Esophagus (tissue), 2 donors: ENCODE data around the gene IFRD2. TPM values are rescaled to one million over a fixed set of nuclear protein-coding genes. Genes with fewer than 3 reads are reported as not detected.
"Not testable (repeated sequence)": the region's sequence is repeated elsewhere in the genome, so short reads cannot be mapped to it uniquely, and the experiment has no call there.

Source experiments
- H3K27ac ChIP-seq, 2 donors: one replicate each; pipeline ENCODE4 v1.5.1; 2013; ENCODE audit warnings: low read depth in 2 of 2, mild to moderate bottlenecking in 2 of 2, inconsistent platforms in 1 of 2, low read length in 1 of 2, moderate library complexity in 1 of 2
- H3K27me3 ChIP-seq, 2 donors: one replicate each; pipeline ENCODE4 v1.6.1; 2013; ENCODE audit warnings: low read length in 2 of 2, control low read depth in 1 of 2, mild to moderate bottlenecking in 1 of 2; ENCODE audit not compliant: insufficient read depth in 2 of 2, control insufficient read depth in 1 of 2
- H3K36me3 ChIP-seq, 2 donors: one replicate each; pipeline ENCODE4 v1.6.1; 2013; ENCODE audit warnings: low read length in 1 of 2; ENCODE audit not compliant: control insufficient read depth in 2 of 2, insufficient read depth in 2 of 2
- H3K4me1 ChIP-seq, 2 donors: one replicate each; pipeline ENCODE4 v1.6.1; 2013; ENCODE audit warnings: low read length in 1 of 2; ENCODE audit not compliant: control insufficient read depth in 2 of 2, insufficient read depth in 2 of 2
- H3K4me3 ChIP-seq, 2 donors: one replicate each; pipeline ENCODE4 v1.5.1; 2013; ENCODE audit warnings: low read length in 2 of 2, mild to moderate bottlenecking in 2 of 2, low read depth in 1 of 2, moderate library complexity in 1 of 2
- H3K9me3 ChIP-seq, 2 donors: one replicate each; pipeline ENCODE4 v1.6.1; 2013; ENCODE audit warnings: mild to moderate bottlenecking in 2 of 2, low read depth in 1 of 2, low read length in 1 of 2, moderate library complexity in 1 of 2; ENCODE audit not compliant: control insufficient read depth in 2 of 2, insufficient read depth in 1 of 2
- WGBS, 2 donors: extraction: QIAGEN DNeasy Blood & Tissue Kit; methylation state at CpG; one replicate each; pipeline ENCODE4 v1.1.7; 2013; 5-methylcytosine and 5-hydroxymethylcytosine counted together
- polyA plus RNA-seq, 2 donors: library from polyadenylated mRNA; stranded (reverse); fragments of 200-250 nt; gene quantifications; one replicate each; pipeline ENCODE4 v1.2.3, GENCODE V29; 2013
- donor health status: healthy with polysubstance abuse.
- donor health status: Bipolar disorder and iron deficiency.

Gene IFRD2
- polyA plus RNA-seq, 2 donors, result 65.6 to 69.5 TPM

- Histone ChIP-seq H3K27me3 (no peaks in the 10 kb centered on the region), H3K9me3 (no peaks in the 10 kb centered on the region)
Measured at GRCh38 chr3:50287262-50287661, 5.0 kb downstream of the IFRD2 start.

GRCh38 chr3:50286322-50287227 is 5.7 kb downstream of the IFRD2 start:
- H3K36me3 ChIP-seq, result peaks cover 19 to 37% of the 10 kb centered on the region in 2 donors
- no peaks in the 10 kb centered on the region for H3K27me3 ChIP-seq
- H3K4me3 ChIP-seq, result no peak overlapping the region
- 85 to 87% methylated on average over 28 of the region's 28 CpGs for WGBS, 2 donors
- no peak overlapping the region for H3K27ac ChIP-seq
- H3K9me3 ChIP-seq, result no peaks in the 10 kb centered on the region
- peaks cover 2 to 4% of the 10 kb centered on the region in 2 donors for H3K4me1 ChIP-seq

More at GRCh38 chr3:50287262-50287661, 5.0 kb downstream of the IFRD2 start:
- no peak overlapping the region for H3K4me3 ChIP-seq
- no peak overlapping the region for H3K27ac ChIP-seq
- 80 to 93% methylated on average over 1 of the region's 1 CpG for whole genome bisulfite sequencing, 2 donors
- peaks cover 19 to 37% of the 10 kb centered on the region in 2 donors for H3K36me3 ChIP-seq
- H3K4me1 ChIP-seq, result peaks cover 2 to 7% of the 10 kb centered on the region in 2 donors

- 79 to 82% methylated on average over 6 of the region's 6 CpGs for WGBS, 2 donors
- not testable (repeated sequence) for H3K4me3 ChIP-seq
Measured at GRCh38 chr3:50284121-50284520, 8.1 kb downstream of the IFRD2 start.

GRCh38 chr3:50279255-50280016 is 12.8 kb downstream of the IFRD2 start:
- H3K27me3 ChIP-seq, result no peaks in the 10 kb centered on the region
- no peak overlapping the region for H3K27ac ChIP-seq
- H3K4me3 ChIP-seq, result no peak overlapping the region
- peaks cover 0 to 3% of the 10 kb centered on the region in 2 donors for H3K36me3 ChIP-seq
- H3K4me1 ChIP-seq, result no peaks in the 10 kb centered on the region
- WGBS, 2 donors, result 90 to 91% methylated on average over 8 of the region's 8 CpGs
- no peaks in the 10 kb centered on the region for H3K9me3 ChIP-seq

More at GRCh38 chr3:50284121-50284520, 8.1 kb downstream of the IFRD2 start:
- not testable (repeated sequence) for H3K27me3 ChIP-seq, H3K4me1 ChIP-seq, H3K9me3 ChIP-seq, H3K27ac ChIP-seq
- H3K36me3 ChIP-seq, result peaks cover 11 to 24% of the 10 kb centered on the region in 2 donors

- H3K9me3 ChIP-seq, result no peaks in the 10 kb centered on the region
- no peaks in the 10 kb centered on the region for H3K4me1 ChIP-seq
- 55 to 64% methylated on average over 2 of the region's 2 CpGs for WGBS, 2 donors
- no peaks in the 10 kb centered on the region for H3K27me3 ChIP-seq
- peaks cover 0 to 3% of the 10 kb centered on the region in 2 donors for H3K36me3 ChIP-seq
- no peak within 1 kb of the TSS for H3K4me3 ChIP-seq
- no peak within 1 kb of the TSS for H3K27ac ChIP-seq
Measured at GRCh38 chr3:50278880-50279224, 13.4 kb downstream of the IFRD2 start, which contains the start of gene LSMEM2. TSS of gene LSMEM2 (plus strand) at chr3:50279087. CDS start at chr3:50279114, 27 bp downstream.

GRCh38 chr3:50278123-50278879 is 13.9 kb downstream of the IFRD2 start:
- H3K9me3 ChIP-seq, result no peaks in the 10 kb centered on the region
- H3K27ac ChIP-seq, result no peak overlapping the region
- WGBS, 2 donors, result 70 to 80% methylated on average over 4 of the region's 4 CpGs
- H3K4me1 ChIP-seq, result peaks cover 0 to 2% of the 10 kb centered on the region in 2 donors
- H3K36me3 ChIP-seq, result peaks cover 0 to 3% of the 10 kb centered on the region in 2 donors
- no peak overlapping the region for H3K4me3 ChIP-seq
- H3K27me3 ChIP-seq, result no peaks in the 10 kb centered on the region

GRCh38 chr3:50276762-50277101 is 15.5 kb downstream of the IFRD2 start:
- Histone ChIP-seq H3K9me3 (no peaks in the 10 kb centered on the region), H3K27me3 (no peaks in the 10 kb centered on the region), H3K27ac (no peak overlapping the region), H3K36me3 (peaks cover 0 to 3% of the 10 kb centered on the region in 2 donors), H3K4me3 (no peak overlapping the region), H3K4me1 (peaks cover 0 to 6% of the 10 kb centered on the region in 2 donors)
- WGBS, 2 donors, result 83 to 88% methylated on average over 17 of the region's 17 CpGs

- WGBS, 2 donors, result 60 to 67% methylated on average over 79 of the region's 79 CpGs
- no peaks in the 10 kb centered on the region for H3K27me3 ChIP-seq
- H3K27ac ChIP-seq, result no peak overlapping the region
- H3K4me3 ChIP-seq, result no peak overlapping the region
- H3K4me1 ChIP-seq, result peaks cover 0 to 6% of the 10 kb centered on the region in 2 donors
- H3K36me3 ChIP-seq, result peaks cover 0 to 3% of the 10 kb centered on the region in 2 donors
- no peaks in the 10 kb centered on the region for H3K9me3 ChIP-seq
Measured at GRCh38 chr3:50275996-50276761, 16.1 kb downstream of the IFRD2 start.
